GM18499 (cell line): ENCODE results near the gene YTHDF1.
"Not testable (repeated sequence)": the region's sequence is repeated elsewhere in the genome, so short reads cannot be mapped to it uniquely, and the experiment has no call there.

Source experiments
- ATAC-seq: cut with Tn5 transposase; IDR thresholded peaks from one replicate; pipeline ENCODE4 v1.9.1; 2021; ENCODE audit warnings: moderate number of reproducible peaks; ENCODE audit not compliant: insufficient read depth, unreplicated experiment

YTHDF1 gene

DNA sequence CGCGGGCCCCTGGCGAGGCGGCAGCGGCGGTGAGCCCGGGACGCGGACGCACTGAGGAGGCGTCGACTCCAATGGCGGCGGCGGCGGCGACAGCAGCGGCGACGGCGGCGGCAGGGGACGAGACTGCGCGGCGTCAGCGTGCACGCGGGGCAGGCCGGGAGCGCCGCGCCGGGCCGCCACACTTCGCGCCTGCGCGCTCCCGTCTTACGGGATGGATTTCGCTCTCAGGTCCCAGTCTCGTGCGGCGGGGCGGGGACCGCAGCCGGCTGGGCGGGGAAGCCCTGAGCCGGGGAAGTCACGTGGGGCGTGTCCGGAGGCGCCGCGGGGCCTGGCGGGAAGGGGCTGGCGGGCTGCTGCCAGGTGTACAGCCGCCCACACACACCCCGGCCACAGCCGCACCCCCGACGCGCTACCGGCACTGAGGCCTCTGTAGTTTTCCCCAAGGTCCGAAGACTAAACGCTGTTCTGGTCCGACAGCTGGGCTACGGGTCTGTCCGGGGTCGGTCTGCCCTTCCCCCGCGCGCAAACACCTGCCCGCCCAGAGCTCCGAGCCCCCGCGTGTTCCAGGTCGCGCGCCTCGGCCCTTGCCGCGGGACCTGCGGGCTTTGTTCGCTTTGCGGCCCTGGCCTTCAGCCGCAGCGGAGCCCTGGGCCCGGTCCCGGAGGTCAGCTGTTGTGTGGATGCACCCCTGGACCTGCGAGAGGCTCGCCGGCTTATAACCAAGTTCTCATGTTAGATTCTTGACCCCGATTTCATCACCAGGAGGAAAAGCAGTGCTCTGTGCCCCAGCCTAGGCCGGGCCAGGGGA lies at the start of gene YTHDF1:
TSS of gene YTHDF1 (minus strand) at position 91 of the 808 bp plus-strand sequence. CDS start 239 bp downstream, outside the sequence.
- peak; percentile 72 for ATAC-seq

DNA sequence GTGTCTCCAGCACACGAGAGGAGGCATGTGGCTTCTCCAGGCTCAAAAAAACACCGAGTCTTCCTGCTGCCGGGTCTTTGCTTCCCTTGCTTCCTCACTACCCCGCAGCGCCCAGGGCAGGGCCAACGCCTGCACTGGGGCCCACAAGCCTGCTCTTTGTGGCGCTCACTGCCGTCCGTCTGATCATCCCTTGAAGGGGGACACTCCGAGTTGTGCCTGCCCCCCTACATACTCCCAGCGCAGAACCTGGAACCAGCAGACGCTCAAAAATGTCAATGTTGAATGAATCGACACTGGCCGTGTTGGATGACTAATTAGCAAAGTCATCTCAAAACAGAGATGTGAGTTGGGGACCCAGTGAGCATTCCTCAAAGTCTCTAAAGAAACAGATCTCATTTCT lies 48.6 kb upstream of the YTHDF1 start:
- ATAC-seq: no peak

DNA sequence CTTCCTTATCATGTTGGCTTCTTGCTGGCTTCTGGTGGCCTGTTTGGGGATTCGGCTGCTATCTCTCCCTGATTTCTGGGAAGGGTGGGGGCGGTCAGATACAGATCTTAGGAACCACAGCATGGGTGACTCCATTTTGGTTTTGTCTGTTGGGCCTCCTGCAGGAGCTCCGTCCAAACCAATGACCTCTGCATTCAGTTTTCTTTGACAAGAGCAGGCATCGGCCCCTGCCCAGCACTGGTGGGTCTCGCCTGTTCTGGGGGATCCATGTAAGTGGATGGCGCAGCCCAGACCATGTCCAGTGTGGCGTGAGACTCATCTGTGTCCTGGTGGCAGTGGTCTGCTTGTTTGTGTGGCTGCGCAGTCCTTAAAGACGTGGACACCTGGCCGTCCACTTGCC lies 48.1 kb upstream of the YTHDF1 start:
- no peak for ATAC-seq

DNA sequence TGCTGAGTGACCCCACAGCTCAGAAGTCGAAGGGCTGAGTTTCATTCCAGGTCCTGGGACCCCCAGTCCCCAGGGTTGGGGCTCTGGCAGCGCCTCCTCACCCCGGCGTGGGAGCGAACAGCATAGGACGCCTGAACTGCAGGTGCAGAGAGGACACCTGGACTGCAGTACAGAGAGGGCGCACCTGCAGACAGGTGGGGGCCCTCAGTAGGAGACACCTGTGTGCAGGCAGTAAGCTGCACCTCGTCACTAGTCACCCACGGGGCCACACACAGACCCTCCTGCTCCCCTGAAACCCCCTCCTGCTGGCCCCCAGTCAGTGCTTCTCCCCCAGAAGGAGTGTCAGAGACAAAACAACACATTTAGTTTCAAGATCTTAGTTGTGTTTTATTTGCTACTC lies 46.9 kb upstream of the YTHDF1 start:
- ATAC-seq: no peak

DNA sequence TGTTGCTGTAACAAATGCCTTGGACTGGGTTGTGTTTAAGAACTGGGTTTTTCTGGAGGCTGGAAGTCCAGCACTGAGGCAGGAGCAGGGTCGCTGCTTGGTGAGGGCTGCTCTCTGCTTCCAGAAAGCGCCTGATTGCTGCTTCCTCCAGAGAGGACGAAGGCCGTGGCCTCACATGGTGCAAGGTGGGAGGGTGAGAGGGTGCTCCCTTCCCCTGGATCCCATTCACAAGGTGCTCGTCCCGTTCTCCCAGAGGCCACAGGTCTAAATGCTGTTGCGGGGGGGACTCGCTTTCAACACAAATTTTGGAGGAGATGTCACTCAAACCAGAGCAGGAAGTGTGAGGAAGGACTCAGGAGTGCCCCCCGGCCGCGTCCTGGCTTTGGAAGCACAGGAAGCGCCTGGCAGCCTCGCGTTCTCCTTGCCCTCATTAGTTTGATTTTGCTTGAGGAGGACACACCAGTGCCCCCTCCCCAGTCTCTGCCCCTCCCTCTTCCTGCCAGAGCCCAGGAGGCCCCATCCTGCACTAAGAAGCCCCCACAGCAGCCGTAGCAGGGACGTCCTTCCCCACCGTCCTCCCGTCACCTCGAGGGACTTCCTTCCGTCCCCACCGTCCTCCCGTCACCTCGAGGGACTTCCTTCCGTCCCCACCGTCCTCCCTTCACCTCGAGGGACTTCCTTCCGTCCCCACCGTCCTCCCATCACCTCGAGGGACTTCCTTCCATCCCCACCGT lies 46.0 kb upstream of the YTHDF1 start:
- no peak for ATAC-seq

DNA sequence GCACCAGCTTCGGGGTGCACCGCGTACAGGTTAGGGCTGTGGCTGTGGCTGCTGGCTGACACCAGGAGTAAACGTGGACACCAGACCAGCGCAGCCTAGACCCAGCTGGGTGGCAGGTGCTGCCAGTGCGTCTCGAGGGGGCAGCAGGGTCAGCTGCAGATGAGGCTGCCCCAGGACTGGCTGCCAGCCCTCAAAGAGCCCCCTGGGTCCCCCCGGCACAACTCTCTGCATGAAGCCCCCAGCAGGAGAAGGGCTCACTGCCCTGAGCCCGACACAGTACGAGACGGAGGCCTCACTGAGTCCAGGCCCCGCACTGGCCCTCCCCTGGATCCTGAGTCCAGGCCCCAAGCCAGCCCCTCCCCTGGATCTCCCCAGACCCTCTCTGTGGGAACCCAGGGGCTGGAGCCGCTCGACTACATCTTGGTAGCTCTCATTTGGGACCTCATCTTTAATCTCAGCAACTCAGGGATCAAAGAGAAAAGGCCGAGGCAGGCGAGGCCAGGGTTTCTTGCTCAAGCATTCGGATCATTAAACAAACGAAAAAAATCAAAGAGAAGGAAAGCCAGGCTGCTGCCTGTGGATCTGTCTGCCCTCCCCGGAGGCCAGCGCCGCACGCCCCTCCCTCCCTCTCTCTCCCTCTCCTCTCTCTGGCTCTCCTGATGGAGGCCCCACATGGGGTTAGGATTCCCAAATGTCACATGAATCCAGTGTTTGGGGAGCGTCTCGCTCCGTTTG lies 45.3 kb upstream of the YTHDF1 start:
- ATAC-seq: no peak

DNA sequence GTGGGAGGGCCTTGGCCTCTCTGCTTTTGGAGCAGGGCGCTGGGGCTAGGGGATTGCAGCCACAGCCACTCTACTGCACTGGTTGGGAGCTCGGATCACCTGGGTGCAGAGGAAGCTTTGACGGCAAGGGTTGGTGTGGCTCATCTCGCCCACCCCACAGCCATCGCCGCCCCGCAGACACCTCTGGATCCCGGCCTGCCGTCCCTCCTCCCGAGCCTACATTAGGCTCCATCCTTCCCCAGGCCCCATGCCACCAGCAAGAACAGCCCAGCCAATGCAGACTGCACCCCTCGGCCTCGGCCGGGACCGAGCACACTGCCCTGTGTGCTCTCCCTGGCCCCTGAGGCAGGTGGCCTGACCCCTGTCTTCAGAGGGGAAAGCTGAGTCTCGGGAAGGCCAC lies 44.6 kb upstream of the YTHDF1 start:
- ATAC-seq: no peak

DNA sequence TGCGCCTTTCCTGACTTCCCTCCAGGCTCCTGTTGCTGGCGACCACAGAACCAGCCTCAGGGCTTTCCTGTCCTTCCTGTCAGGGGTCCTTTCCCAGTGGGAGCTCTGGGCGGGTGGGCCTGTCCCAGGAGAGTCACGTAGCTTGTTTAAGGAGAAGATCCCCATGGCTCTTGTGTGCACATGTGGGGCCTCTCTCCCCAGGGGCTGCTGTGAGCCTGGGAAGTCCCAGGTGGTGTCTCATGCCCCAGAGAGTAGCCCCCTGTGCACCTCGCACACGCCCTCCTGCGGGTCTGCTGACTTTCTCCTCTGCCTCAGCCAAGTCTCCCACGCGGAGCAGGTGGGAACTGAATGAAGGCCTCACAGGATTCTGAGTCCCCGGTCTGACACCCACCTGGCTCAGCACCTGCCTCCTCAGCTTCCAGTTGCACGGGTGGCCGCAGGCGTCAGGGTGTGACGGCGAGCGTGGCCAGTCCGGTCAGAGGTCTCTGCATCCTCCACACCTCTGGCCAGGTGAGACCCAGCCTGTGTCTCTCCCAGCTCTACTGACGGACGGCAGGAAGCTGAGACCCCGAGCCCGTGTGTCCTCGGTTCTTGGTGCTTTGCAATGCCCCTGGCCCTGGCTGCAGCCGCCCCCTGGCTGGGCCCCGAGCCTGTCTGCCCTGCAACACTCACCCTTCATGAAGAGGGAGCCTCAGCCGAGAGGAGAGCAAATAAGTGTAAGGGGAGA lies 44.0 kb upstream of the YTHDF1 start:
- ATAC-seq: no peak

DNA sequence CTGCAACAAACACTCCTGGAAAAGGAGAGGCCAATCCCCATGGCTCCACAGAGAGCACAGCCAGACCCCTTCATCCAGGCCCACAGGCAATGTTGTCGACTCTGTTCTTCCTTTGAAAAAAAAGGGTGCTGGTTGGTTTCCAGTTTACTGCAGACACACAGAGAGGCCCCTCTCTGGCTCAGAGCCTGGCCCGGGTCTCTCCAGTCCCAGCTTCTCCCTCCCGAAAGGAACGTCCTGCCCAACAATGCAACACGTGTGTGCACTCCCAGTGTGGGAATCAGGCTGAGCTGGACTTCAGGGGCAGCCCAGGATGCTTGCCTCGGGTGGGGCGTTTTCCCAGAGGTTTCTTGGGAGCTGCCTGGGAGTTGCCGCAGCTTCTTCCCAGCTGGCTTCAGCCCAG lies 42.9 kb upstream of the YTHDF1 start:
- ATAC-seq: no peak

DNA sequence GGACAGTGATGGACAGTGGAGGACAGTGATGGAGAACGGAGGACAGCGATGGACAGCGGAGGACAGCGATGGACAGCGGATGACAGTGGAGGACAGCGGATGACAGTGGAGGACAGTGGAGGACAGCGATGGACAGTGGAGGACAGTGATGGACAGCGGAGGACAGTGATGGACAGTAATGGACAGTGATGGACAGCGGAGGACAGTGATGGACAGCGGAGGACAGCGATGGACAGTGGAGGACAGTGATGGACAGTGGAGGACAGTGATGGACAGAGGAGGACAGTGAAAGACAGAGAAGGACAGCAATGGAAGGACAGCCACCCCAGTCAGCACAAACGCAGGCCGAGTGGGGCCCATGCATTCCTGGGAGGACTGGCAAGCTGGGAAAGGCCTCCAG lies 41.7 kb upstream of the YTHDF1 start:
- ATAC-seq: no peak

DNA sequence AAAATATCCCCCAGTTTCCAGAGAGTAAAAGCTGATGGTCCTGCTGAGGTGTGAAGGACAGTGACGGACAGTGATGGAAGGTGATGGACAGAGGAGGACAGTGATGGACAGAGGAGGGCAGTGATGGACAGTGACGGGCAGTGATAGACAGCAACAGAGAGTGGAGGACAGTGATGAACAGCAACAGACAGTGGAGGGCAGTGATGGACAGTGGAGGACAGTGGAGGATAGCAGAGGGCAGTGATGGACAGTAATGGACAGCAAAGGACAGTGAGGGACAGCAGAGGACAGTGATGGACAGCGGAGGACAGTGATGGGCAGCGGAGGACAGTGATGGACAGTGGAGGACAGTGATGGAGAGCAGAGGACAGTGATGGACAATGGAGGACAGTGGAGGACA lies 41.0 kb upstream of the YTHDF1 start:
- ATAC-seq: no peak

DNA sequence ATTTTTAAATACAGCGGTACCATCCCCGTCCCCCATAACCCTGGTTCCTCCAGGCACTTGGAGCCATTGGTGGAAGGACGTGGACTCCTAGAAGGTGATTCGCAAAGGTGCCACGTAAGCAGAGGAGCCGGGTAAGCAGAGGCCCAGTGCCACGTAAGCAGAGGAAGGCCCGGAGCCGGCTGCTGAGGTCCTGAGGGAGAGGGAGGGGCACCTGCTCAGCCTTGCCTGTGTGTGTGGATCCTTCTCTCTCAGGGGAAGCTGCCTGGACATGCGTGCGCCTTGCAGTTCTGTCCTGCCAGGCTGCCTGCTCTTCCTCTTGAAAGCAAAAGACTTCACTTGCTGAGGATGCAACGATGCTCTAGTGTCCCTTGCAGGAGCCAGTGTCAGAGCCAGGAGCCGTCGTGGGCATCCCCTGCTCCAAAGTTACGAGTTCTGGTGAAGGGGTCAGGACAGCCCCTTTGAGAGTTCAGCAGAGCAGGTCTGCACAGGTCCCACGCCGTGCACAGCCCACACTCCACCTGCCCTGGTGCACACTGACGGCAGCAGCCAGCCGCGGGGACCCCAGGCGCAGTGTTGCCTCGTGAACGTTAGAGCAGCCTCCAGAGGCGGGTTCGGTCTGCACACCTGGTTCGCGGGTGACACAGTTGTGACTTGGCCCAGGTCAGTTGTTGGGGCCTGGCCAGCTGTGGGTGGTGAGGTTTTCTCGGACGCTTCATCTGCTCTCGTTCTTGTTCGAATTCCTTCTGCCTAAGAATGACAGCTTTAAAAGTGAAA lies 40.2 kb upstream of the YTHDF1 start:
- ATAC-seq: no peak

DNA sequence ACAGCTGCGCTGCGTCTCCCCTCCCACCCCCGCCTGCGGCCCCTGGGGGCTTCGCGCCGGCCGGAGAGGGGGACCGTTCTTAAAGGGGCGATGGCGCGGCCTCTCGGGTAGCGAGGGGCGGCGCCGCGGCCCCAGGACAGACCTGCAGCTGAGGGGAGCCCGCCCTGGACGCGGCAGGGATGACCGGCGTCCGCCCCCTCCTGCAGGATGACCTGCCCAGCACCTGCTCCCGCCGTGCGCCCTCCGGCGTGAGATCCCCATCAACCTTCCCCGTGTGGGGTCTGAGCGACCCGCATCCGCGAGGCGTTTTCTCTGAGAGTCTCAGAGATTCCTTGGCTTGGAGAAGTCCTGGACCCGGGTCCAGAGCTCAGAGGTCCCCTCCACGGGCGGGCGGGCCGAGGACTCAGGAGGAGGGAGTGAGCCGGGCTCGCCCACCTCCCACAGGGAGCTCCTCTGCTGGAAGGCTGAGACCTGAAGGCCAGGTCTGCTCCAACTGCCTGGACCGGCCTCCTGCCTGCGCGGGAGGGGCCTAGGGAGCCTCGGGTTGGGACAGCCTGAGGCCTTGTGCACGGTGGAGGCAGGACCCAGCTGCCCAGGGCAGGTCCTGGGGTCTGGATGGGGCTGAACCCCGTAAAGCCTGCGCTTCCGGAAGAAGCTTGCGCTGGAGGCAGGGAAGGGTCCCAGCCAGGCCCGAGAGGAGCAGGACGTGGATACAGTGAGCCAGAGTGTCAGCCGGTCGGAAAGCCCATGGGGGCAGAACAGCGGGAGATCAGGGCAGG lies 38.9 kb upstream of the YTHDF1 start:
- ATAC-seq: no peak

DNA sequence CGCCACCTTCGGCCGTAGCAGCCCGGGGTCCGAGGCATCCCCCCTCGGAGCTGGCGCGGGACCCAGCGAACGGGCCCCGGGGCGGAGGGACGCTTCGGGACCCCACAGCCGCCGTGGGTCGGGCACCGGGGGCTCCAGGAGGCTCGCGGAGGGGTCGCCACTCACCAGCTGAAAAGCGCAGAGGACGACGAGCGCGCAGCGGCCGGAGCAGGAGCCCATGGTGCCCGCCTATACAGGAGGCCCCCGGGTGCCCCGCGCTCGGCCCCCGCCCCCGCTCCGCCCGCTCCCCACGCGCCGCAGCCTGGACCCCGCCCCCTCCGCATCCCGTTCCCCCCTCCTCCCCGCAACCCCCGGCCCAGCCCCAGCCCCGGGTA lies 38.3 kb upstream of the YTHDF1 start, which contains the start of gene NKAIN4:
TSS of gene NKAIN4 (minus strand) at position 232 of the 374 bp plus-strand sequence. CDS start at position 219, 13 bp downstream.
- no peak for ATAC-seq

DNA sequence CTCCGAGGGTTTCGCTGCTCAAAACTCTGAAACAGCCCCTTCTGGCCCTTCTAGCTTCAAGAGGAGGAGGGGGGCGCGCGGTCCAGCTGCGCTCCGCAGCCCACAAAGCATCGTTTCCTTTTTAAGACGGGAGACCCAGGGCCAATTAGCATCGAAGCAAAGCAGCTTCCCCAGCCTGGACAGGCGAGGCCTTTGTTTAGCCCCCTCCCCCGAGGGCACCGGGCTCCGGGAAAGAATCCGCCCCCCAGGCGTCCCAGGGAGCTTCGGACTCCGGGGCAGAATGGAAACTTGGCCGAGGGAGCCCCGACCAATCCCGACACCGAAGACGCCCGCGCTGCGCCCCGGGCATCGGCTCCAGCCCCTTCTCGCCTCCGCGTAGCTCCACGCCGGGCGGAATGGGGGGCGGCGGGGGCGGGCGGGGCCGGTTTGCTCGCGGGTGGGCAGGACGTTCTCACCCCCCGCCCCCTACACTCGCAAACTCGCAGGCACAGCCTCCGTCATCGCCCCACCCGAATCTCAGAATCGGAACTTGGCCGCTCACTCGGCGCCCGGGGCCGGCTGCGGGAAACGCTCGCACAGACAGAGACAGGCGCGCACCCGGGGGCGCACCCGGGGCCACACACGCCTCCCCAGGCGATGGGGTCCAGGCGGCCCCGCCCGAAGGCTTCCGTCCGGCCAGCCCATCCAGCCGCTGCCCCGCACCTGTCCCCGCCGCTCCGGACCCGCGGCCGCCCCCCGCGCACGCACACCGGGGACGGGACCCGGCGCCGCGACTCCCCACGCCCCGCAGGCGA lies 37.7 kb upstream of the YTHDF1 start:
- no peak for ATAC-seq

DNA sequence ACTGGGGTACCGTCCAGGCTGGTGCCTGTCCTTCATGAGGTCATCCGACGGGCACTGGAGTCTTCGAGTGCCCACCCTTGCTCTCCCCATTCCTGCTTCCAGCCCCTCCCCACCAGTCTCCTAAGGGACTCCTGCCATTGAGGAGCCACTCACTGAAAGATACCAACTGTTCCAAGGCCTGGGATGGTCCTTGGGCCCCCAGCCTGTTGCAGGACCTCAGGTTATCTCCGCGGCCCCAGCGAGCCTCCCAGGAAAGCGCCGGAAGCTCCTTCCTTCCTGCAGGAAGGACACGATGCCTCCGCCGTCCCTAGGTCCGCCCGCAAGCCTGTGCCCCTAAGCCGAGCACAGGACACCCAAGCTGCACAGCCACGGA lies 37.1 kb upstream of the YTHDF1 start:
- no peak for ATAC-seq

DNA sequence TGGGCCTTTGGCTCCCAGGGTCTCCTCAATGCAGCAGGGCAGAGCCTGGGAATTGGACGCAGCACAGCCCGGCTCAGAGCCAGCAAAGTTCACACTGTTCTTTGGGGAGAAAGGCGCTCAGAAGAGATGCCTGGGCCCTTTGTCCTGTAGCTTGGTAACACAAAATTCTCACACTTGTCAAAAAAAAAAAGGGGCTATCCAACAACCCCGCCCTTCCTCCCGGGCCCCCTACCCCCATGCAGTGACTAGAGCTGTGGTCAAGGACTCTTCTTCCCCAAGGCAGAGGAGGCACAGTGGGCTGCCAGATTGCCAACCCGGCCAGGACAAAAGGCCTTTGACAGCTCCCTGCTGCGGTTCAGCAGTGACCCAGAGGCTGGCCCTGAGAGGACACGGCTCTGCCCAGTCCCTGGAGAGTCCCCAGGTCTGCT lies 36.4 kb upstream of the YTHDF1 start:
- ATAC-seq: no peak

DNA sequence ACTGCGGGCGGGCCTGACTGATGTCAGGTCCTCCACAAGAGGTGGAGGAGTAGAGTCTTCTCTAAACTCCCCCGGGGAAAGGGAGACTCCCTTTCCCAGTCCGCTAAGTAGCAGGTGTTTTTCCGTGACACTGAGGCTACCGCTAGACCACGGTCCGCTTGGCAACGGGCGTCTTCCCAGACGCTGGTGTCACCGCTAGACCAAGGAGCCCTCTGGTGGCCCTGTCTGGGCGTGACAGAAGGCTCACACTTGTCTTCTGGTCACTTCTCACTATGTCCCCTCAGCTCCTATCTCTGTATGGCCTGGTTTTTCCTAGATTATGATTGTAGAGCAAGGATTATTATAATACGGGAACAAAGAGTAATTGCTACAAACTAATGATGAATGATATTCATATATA lies 35.4 kb upstream of the YTHDF1 start:
- ATAC-seq: not testable (repeated sequence)
